Stomach (tissue), 9 donors: ENCODE measurements around the gene EIF2B1. TPM values are rescaled to one million over a fixed set of nuclear protein-coding genes. Genes with fewer than 3 reads are reported as not detected.
"Not testable (repeated sequence)": the region's sequence is repeated elsewhere in the genome, so short reads cannot be mapped to it uniquely, and the experiment has no call there.

Experiments
- DNase-seq, 2 donors: peaks; one replicate each; pipeline versions ENCODE4 v3.0.0 to v3.0.0-alpha.2; 2013 to 2019
- H3K27ac ChIP-seq, 5 donors: fragments of 200-600 bp in 4 of 5; sonication (generic) in 4 of 5; one replicate each; pipeline ENCODE4 v1.5.1; 2013 to 2019; ENCODE audit warnings: mild to moderate bottlenecking in 1 of 5, moderate library complexity in 1 of 5
- H3K27me3 ChIP-seq, 3 donors: fragments of 200-600 bp; sonication (generic); one replicate each; pipeline ENCODE4 v1.5.1; 2017 to 2019; ENCODE audit warnings: mixed run types in 1 of 3
- H3K36me3 ChIP-seq, 4 donors: fragments of 200-600 bp; sonication (generic); 1 replicate in 3 of 4; 2 replicates in 1 of 4; pipeline ENCODE4 v1.5.1; 2016 to 2019
- H3K4me1 ChIP-seq, 4 donors: fragments of 200-600 bp; sonication (generic); one replicate each; pipeline ENCODE4 v1.5.1; 2016 to 2019
- H3K4me3 ChIP-seq, 4 donors: fragments of 200-600 bp; sonication (generic) in 3 of 4; one replicate each; pipeline ENCODE4 v1.5.1; 2016 to 2019; ENCODE audit warnings: mild to moderate bottlenecking in 1 of 4
- H3K9me3 ChIP-seq, 4 donors: fragments of 200-600 bp; sonication (generic); one replicate each; pipeline ENCODE4 v1.5.1; 2016 to 2019
- CTCF ChIP-seq, 7 experiments: fragments of 450-650 bp in 4 of 7; fragments of 200-600 bp in 3 of 7; sonication (generic) in 3 of 7; IDR thresholded peaks; one replicate each; pipeline ENCODE4 v1.5.1; 2016 to 2019; ENCODE audit warnings: antibody characterized with exemption in 7 of 7, control low read depth in 2 of 7, mild to moderate bottlenecking in 1 of 7
- EP300 ChIP-seq: sonication (generic); formaldehyde crosslinking; IDR thresholded peaks from one replicate; pipeline ENCODE4 v1.6.1; 2017; ENCODE audit warnings: antibody characterized with exemption
- POLR2A ChIP-seq, 4 donors: fragments of 450-650 bp; IDR thresholded peaks; one replicate each; pipeline ENCODE4 v1.6.1; 2016; ENCODE audit warnings: antibody characterized with exemption in 4 of 4, control low read depth in 2 of 4, mild to moderate bottlenecking in 1 of 4, moderate library complexity in 1 of 4
- POLR2AphosphoS5 ChIP-seq, 3 donors: sonication (generic); formaldehyde crosslinking; IDR thresholded peaks; one replicate each; pipeline ENCODE4 v1.6.1; 2016; ENCODE audit warnings: antibody characterized with exemption in 3 of 3
- WGBS, 5 donors: extraction: QIAGEN DNeasy Blood & Tissue Kit in 3 of 5; methylation state at CpG; one replicate each; pipeline versions ENCODE4 v1.1.5 to v1.1.7; 2013 to 2018; 5-methylcytosine and 5-hydroxymethylcytosine counted together
- intact Hi-C: fragments of 100-400 bp; cut with DNase I; formaldehyde crosslinking; loops from one replicate; pipeline ENCODE4 v1.15.1; 2023; ENCODE audit warnings: low total_unique reads
- polyA plus RNA-seq, 3 donors: library from polyadenylated mRNA; stranded (reverse); fragments of 200-250 nt; gene quantifications; one replicate each; pipeline ENCODE4 v1.2.3, GENCODE V29; 2013
- total RNA-seq, 5 donors: library from RNA; depleted of rRNA; stranded (reverse); fragments of >200 nt; gene quantifications; one replicate each; pipeline versions ENCODE4 v1.1.0 to v1.2.3, GENCODE V29; 2014 to 2016
- donor health status: healthy with polysubstance abuse.
- donor health status: Bipolar disorder and iron deficiency.
- donor health status: healthy.

The EIF2B1 gene
- total and polyA plus RNA-seq, 8 donors = 20.0 to 194 (median 39.6) TPM

DNA sequence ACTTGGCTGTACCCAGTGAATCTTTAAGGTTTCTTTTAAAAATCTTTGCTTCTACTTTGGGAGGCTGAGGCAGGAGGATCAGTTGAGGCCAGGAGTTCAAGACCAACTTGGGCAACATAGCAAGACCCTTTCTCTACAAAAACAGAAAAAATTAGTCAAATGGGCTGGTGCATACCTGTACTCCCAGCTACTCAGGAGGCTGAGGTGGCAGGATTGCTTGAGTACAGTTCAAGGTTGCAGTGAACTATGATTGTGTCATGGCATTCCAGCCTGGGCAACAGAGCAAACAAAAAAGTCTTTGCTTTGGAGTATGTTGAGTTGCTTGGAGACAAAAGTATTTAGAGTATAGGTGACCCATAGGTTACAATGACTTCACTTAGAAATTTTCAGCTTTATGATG lies 37.8 kb downstream of the EIF2B1 start:
- peak in 1 of 2 donors; percentile 48 for DNase-seq
- TF ChIP-seq POLR2A (IDR thresholded peaks at IDR 0.05) (no peak), EP300 (no peak), POLR2AphosphoS5 (IDR thresholded peaks at IDR 0.05) (no peak), CTCF (IDR thresholded peaks at IDR 0.05) (no peak)
- no peaks in the 10 kb centered on the region for H3K9me3 ChIP-seq
- intact Hi-C loops = no loop called here
- H3K27ac ChIP-seq = no peak overlapping the region
- H3K4me3 ChIP-seq = no peak overlapping the region
- H3K27me3 ChIP-seq = no peaks in the 10 kb centered on the region
- H3K36me3 ChIP-seq = peaks cover 45 to 86% (median 86%) of the 10 kb centered on the region in 4 donors
- H3K4me1 ChIP-seq = peaks cover 8 to 40% (median 25%) of the 10 kb centered on the region in 4 donors

DNA sequence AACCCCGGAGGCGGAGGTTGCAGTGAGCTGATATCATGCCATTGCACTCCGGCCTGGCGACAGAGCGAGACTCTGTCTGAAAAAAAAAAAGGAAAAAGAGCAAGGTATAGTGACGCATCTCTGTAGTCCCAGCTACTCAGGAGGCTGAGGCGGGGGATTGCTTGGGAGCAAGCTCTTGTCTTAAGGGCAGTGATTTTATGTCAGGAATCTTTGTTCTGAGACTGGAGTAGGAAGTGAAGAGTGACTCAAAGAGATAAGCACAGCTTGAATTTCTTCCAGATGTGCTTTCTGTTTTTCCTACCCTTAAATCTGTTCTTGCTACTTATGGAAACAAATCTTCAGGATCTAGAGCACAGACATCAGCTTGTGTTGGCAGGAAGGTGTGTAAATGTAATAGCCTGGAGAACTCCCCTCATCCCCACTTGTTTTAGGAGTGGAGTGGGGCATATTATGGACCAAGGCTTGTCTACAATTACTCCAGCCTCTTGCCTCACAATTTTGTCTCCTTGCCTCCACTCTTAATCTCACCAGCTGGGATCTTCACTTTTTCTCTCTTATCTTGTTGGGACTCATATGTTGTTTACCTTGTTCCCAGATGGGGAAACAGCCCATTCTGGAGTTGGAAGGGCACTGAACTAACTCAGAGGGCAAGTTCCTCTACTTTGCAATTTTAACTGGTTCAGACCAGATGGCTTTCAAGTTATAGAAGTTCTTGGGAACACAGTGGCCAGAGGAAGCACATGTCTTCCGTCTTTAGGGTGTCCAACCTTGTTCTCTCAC lies 41.6 kb downstream of the EIF2B1 start:
- DNase-seq = no peak
- intact Hi-C loops = no loop called here
- WGBS, 5 donors = 74 to 79% (median 76%) methylated on average over 8 of the region's 8 CpGs
- Histone ChIP-seq H3K27me3 (no peaks in the 10 kb centered on the region), H3K36me3 (peaks cover 70 to 100% (median 100%) of the 10 kb centered on the region in 4 donors), H3K4me1 (peaks cover 23 to 74% (median 49%) of the 10 kb centered on the region in 4 donors), H3K9me3 (no peaks in the 10 kb centered on the region), H3K27ac (no peak overlapping the region), H3K4me3 (no peak overlapping the region)
- TF ChIP-seq POLR2AphosphoS5 (IDR thresholded peaks at IDR 0.05) (no peak), POLR2A (IDR thresholded peaks at IDR 0.05) (no peak), EP300 (no peak), CTCF (IDR thresholded peaks at IDR 0.05) (no peak)

- H3K4me3 ChIP-seq = no peak overlapping the region
- 93 to 99% (median 96%) methylated on average over 4 of the region's 4 CpGs for WGBS, 5 donors
- H3K27me3 ChIP-seq = no peaks in the 10 kb centered on the region
- H3K36me3 ChIP-seq = peaks cover 0 to 9% (median 5%) of the 10 kb centered on the region in 4 donors
- peak in 1 of 2 donors; percentile 10 for DNase-seq
- peaks cover 19 to 44% (median 27%) of the 10 kb centered on the region in 4 donors for H3K4me1 ChIP-seq
- TF ChIP-seq CTCF (IDR thresholded peaks at IDR 0.05) (no peak), POLR2AphosphoS5 (IDR thresholded peaks at IDR 0.05) (no peak)
- H3K9me3 ChIP-seq = no peaks in the 10 kb centered on the region
- intact Hi-C loops = no loop called here
- H3K27ac ChIP-seq = no peak overlapping the region
Observed at GRCh38 chr12:123580772-123581171, 52.7 kb downstream of the EIF2B1 start.

- 64 to 86% (median 72%) methylated on average over 4 of the region's 4 CpGs for whole genome bisulfite sequencing, 5 donors
- H3K27ac ChIP-seq, H3K4me3 ChIP-seq, DNase-seq, intact Hi-C loops, H3K27me3 ChIP-seq, H3K36me3 ChIP-seq, H3K9me3 ChIP-seq: not testable (repeated sequence)
- H3K4me1 ChIP-seq = peaks cover 11 to 35% (median 19%) of the 10 kb centered on the region in 4 donors
Observed at GRCh38 chr12:123578829-123579228, 54.7 kb downstream of the EIF2B1 start.

DNA sequence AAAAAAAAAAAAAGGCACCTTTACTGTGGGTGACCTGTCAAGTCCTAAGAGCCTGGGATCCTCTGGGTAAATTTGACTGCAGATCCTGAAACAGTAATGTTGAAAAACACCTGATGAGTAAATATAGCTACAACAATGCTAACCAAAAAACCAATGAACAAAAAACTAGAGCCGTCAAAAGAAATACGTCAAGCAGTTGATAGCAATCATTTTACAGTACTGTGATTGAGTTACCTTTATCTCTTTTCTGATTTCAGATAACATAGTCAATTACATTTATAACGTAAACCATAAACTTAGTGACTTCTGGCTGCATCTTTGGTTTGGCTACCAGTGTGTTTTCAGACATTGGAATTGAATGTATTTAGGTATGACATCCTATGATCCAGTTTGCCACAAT lies 55.2 kb downstream of the EIF2B1 start:
- intact Hi-C loops = no loop called here
- Histone ChIP-seq H3K4me1 (peaks cover 9 to 31% (median 16%) of the 10 kb centered on the region in 4 donors), H3K36me3 (peaks cover 0 to 9% (median 5%) of the 10 kb centered on the region in 4 donors), H3K27ac (no peak overlapping the region), H3K9me3 (no peaks in the 10 kb centered on the region), H3K27me3 (no peaks in the 10 kb centered on the region), H3K4me3 (no peak overlapping the region)
- WGBS, 5 donors = 70 to 85% (median 73%) methylated on average over 3 of the region's 3 CpGs
- no peak for DNase-seq
- TF ChIP-seq POLR2AphosphoS5 (IDR thresholded peaks at IDR 0.05) (no peak), EP300 (no peak), CTCF (IDR thresholded peaks at IDR 0.05) (no peak), POLR2A (IDR thresholded peaks at IDR 0.05) (no peak)
